ENCODE measurements around the gene TNFAIP8L1.

Gene TNFAIP8L1

DNA sequence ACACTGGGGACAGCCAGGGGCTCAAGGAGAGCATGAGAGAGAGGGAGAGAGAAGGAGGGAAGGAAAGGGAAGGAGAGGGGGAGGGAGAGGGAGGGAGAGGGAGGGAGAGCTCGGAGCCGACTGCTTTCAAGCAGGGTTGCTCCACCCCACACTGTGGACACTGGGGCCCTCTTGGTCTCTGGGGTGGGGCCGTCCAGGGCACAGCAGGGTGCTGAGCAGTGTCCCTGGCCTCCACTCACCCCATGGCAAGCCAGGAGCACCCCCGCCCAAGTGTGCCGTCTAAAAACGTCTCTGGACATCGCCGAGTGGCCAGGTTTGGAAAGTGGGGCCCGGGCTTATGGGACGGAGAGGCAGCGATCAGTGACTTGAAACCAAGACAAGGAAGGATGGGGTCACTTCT, 63.4 kb downstream of the TNFAIP8L1 start:
- DNase-seq (ENCODE audit: low read depth in 2 of 2), result no peak

DNA sequence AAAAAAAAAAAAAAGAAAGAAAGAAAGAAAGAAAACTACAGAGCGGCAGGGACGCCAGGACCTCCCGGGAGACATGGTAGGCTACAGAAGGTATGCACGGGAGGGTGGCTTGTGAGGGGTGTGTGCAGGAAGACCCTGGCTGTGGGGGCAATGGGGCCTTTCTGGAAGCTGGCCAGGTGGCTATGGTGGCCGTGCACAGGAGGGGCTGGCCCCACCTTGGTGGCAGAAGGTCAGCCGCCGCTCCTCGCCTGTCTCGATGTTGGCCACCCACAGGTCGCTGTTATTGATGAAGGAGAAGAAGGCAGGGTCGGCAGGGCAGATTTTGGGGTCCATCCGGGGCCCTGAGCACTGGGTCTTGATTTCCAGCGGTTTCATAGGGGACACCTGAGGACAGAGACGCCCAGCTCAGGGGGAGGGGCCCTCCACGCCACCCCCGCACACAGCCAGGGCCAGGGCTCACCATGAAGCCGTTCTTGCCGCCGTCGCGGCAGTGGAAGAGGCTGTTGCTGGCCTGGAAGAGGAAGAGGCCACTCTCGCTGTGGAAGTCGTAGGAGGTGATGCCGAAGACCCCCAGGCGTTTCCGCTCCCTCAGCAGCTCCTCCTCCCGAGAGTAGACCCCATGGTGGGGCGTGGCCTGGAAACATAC, 64.5 kb downstream of the TNFAIP8L1 start:
- no peak for DNase-seq (ENCODE audit: low read depth in 2 of 2)

DNA sequence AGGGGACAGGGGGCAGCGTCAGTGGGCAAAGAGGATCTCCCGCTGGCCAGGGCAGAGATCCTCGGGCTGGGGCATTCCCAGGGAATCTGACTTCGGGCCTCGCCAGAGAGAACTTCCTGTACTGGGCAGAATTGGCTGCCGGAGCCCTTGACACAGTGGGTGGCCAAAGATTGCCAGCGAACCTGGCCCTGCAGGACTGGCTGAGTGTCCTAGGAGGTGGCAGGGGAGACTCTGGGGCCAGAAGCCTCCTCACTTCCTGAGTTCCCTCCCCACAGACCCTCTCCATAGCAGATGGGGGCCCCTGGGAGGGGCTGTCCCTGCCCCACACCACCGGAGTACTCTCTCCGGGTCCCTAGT, 65.0 kb downstream of the TNFAIP8L1 start:
- no peak for DNase-seq (ENCODE audit: low read depth in 2 of 2)

Measured in activated CD8-positive, alpha-beta memory T cell treated with anti-CD3 and anti-CD28 coated beads for 4 hours (primary cell).